NT2/D1 (cell line): ENCODE results near the gene TUBA1C.

Experiments used
- SUZ12 ChIP-seq: IDR thresholded peaks from 2 replicates; pipeline ENCODE4 v1.6.1; 2011; ENCODE audit not compliant: insufficient read length, insufficient read depth; ENCODE audit errors: extremely low read depth
- YY1 ChIP-seq: IDR thresholded peaks from 2 replicates; pipeline ENCODE4 v1.6.1; 2011; ENCODE audit not compliant: insufficient read length, insufficient read depth
- ZNF274 ChIP-seq: IDR thresholded peaks from 2 replicates; pipeline ENCODE4 v1.6.1; 2011; ENCODE audit warnings: mild to moderate bottlenecking, low read depth, low read length

DNA sequence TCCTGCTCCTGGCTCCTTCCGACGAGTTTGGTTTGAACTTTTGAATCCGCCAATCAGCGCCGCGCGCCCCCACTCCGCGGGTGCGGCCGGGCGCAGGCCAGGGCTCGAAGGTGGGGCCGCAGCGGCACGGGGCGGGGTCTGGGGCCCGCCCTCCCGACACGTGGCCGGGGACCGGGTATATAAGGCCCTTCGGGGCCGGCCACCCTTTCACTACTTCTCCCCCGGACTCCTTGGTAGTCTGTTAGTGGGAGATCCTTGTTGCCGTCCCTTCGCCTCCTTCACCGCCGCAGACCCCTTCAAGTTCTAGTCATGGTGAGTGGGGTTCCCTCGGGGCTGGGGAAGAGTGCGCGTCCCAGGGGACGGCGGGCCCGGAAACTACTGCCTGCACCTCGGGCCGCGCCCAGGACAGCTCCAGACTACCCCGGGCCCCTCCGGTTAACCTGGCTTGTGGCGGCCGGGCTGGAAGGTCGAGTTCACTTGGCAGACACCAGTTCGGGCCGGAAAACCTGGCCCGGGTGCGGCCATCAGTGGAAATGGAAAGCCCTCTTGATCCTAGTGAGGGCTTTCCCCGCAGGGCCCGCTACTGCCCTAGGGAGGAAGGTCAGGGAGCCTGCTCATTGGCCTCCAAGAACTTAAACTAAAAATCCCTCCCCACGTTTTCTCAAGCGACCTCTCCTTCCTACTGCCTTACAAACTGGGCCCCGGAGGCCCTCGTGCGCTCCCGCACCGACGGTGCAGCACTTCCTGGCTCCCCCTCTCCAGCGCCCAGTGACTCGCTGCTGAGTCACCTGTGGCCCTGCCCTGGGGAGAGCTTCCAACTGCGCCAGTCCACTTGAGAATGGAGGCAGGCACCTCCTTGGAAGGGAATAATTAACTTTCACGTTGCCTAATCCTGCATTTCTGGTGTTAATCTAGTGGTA, at the start of gene TUBA1C:
- TF ChIP-seq ZNF274 (no peak), YY1 (no peak), SUZ12 (no peak)
